ENCODE measurements around the gene ZNF197. TPM values are rescaled to one million over a fixed set of nuclear protein-coding genes. Genes with fewer than 3 reads are reported as not detected.

ZNF197 gene
- total and polyA plus RNA-seq, 2 of the 8 experiments (the other 6 are each of a cell fraction or from before 2014, with no cell fraction given): 3.9 to 16.8 TPM

DNA sequence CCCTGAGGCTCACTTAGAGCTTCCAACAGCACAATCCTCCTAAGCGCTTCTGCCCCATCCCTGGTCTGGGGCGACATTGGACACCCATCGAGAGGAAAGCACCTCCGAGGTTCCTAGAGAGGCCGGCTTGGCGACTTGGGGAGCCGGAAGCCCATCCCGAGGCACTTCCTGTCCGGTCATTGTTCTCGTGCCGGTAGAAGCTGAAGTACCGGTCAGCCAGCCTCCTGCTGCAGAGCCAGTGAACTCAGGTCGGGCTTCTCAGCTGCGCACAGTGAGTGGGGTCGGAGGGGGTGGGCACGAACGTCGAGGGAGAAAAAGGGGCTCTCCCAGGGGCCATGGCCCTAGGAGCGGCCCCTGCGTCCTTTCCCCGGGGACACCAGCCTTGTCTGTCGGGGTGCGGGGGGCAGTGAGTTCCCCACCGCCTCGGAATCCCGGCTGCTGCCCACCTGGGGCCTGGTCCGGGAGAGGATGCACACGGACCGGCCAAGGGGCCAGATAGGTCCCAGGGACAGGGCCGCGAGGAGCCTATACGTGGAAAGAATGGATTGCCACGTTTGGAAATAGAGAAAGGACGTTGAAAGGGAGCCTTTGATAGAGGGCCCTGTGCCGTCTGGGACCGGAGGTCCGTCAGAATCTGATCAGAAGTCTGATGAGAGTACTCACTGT lies 23.9 kb downstream of the ZNF197 start, which contains the start of gene ZNF35 (continued):
- TF ChIP-seq CEBPB (IDR thresholded peaks at IDR 0.05; ENCODE audit: low read depth, low read length) (no peak), KDM1A (IDR thresholded peaks at IDR 0.05; ENCODE audit: borderline replicate concordance, low read length) (no peak), TEAD4 (IDR thresholded peaks at IDR 0.05; ENCODE audit: low read depth, low read length) (no peak), TBP (IDR thresholded peaks at IDR 0.05; ENCODE audit: low read depth, low read length) (peak; percentile 94), MAX (IDR thresholded peaks at IDR 0.05) (peak; percentile 65; the same call in 1 of the 2 replicates), POU5F1 (IDR thresholded peaks at IDR 0.05; ENCODE audit: low read depth, low read length) (no peak), CREB1 (IDR thresholded peaks at IDR 0.05) (no peak; the same call in 1 of the 2 replicates), EZH2 (IDR thresholded peaks at IDR 0.05; ENCODE audit: low read depth, low read length, severe bottlenecking) (no peak), ZNF274 (IDR thresholded peaks at IDR 0.05; ENCODE audit: borderline replicate concordance, extremely low read depth, low read length) (no peak), CHD1 (IDR thresholded peaks at IDR 0.05; ENCODE audit: low read depth, low read length) (no peak), RBBP5 (IDR thresholded peaks at IDR 0.05; ENCODE audit: borderline replicate concordance, low read depth, low read length) (no peak), CBX8 (IDR thresholded peaks at IDR 0.05; ENCODE audit: borderline replicate concordance, low read depth, low read length) (no peak), RFX5 (IDR thresholded peaks at IDR 0.05; ENCODE audit: borderline replicate concordance, low read depth, low read length) (no peak), EGR1 (IDR thresholded peaks at IDR 0.05; ENCODE audit: borderline replicate concordance, low read depth, low read length) (peak; percentile 94), CBX5 (IDR thresholded peaks at IDR 0.05; ENCODE audit: low read depth, low read length) (no peak), SIN3A (conservative IDR thresholded peaks at IDR 0.05 in 1 of 2, IDR thresholded peaks at IDR 0.05 in 1 of 2; ENCODE audit: low read depth in 1 of 2, low read length in 2 of 2) (peak; percentile 83 to 84), SP1 (IDR thresholded peaks at IDR 0.05; ENCODE audit: low read depth, low read length) (no peak)
- TF ChIP-seq, protein P1, sequence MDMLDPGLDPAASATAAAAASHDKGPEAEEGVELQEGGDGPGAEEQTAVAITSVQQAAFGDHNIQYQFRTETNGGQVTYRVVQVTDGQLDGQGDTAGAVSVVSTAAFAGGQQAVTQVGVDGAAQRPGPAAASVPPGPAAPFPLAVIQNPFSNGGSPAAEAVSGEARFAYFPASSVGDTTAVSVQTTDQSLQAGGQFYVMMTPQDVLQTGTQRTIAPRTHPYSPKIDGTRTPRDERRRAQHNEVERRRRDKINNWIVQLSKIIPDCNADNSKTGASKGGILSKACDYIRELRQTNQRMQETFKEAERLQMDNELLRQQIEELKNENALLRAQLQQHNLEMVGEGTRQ (IDR thresholded peaks at IDR 0.05; ENCODE audit: low read length): no peak
- TF ChIP-seq, protein P2, sequence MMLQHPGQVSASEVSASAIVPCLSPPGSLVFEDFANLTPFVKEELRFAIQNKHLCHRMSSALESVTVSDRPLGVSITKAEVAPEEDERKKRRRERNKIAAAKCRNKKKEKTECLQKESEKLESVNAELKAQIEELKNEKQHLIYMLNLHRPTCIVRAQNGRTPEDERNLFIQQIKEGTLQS (IDR thresholded peaks at IDR 0.05; ENCODE audit: insufficient read depth, low read depth, low read length): no peak
- TF ChIP-seq, protein P3, sequence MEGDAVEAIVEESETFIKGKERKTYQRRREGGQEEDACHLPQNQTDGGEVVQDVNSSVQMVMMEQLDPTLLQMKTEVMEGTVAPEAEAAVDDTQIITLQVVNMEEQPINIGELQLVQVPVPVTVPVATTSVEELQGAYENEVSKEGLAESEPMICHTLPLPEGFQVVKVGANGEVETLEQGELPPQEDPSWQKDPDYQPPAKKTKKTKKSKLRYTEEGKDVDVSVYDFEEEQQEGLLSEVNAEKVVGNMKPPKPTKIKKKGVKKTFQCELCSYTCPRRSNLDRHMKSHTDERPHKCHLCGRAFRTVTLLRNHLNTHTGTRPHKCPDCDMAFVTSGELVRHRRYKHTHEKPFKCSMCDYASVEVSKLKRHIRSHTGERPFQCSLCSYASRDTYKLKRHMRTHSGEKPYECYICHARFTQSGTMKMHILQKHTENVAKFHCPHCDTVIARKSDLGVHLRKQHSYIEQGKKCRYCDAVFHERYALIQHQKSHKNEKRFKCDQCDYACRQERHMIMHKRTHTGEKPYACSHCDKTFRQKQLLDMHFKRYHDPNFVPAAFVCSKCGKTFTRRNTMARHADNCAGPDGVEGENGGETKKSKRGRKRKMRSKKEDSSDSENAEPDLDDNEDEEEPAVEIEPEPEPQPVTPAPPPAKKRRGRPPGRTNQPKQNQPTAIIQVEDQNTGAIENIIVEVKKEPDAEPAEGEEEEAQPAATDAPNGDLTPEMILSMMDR (IDR thresholded peaks at IDR 0.05; ENCODE audit: control extremely low read depth in 1 of 3, insufficient read depth in 1 of 3, low read depth in 1 of 3, low read length in 3 of 3): no peak; a peak in 1 of 4 replicates
